ENCODE results near the gene C1orf35. TPM values are rescaled to one million over a fixed set of nuclear protein-coding genes. Genes with fewer than 3 reads are reported as not detected.
A peak's percentile ranks its signal among the peaks of the same experiment; 100 is the strongest.

C1orf35 gene
- total and polyA plus RNA-seq, 2 of the 8 experiments (the other 6 are each of a cell fraction or from before 2014, with no cell fraction given) = 18.6 to 19.9 TPM

DNA sequence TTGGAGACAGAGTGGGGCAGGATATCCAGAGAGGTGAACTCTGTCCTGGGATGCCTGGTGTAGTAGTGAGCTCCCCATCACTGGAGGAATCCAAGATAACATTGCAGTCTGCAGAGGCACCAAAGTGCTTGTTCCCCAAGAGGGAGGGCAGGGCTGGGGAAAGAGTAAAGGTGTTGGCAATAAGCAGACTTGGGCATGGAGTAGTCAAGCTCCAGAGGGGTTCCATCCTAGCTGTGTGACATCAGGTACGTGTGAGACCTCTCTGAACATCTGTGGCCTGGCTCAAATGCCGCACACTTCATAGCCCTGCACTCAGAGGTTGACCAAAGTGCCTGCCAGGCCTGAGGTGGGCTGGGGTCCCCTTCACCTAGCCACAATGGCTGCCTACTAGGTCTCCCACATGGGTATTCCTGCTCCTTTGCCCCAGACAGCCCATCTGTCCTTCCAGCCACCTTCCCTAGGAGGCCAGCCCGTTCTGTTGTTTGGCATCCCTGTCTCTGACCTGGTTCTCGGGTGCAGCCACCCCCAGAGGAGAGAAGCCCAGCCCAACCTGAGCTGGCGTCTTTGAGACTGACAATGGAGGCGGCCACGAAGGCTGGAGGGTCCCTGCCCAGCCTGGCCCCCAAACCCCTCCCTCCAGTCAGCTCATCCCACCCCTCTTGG, 23.4 kb downstream of the C1orf35 start:
- peaks cover 13 to 43% of the 10 kb centered on the region in 2 experiments for H4K20me1 ChIP-seq (replicated peaks in 1 of 2; ENCODE audit: control insufficient read depth in 1 of 2, insufficient read depth in 2 of 2, low read length in 2 of 2)
- no peak for FAIRE-seq
- no peak overlapping the region for H2AFZ ChIP-seq (ENCODE audit: low read length)

More for the DNA sequence above, 23.4 kb downstream of the C1orf35 start:
- Histone ChIP-seq H3K18ac (ENCODE audit: extremely low read depth, low read length) (no peak overlapping the region), H3K27me3 (replicated peaks in 1 of 4; ENCODE audit: control insufficient read depth in 3 of 4, extremely low read depth in 1 of 4, insufficient read depth in 3 of 4, low read length in 3 of 4) (peaks cover 6 to 39% (median 36%) of the 10 kb centered on the region in 4 experiments), H3K27ac (ENCODE audit: low read depth, low read length) (no peak overlapping the region), H4K8ac (ENCODE audit: extremely low read depth, insufficient read depth, low read length) (no peak overlapping the region), H2BK15ac (ENCODE audit: low read length) (no peak overlapping the region), H3K36me3 (ENCODE audit: control insufficient read depth in 2 of 4, insufficient read depth in 4 of 4, low read length in 3 of 4) (no peaks in the 10 kb centered on the region), H3K4me1 (replicated peaks in 1 of 4; ENCODE audit: control insufficient read depth in 3 of 4, insufficient read depth in 4 of 4, low read length in 3 of 4) (peaks cover 4 to 29% (median 6%) of the 10 kb centered on the region in 4 experiments), H3K23ac (ENCODE audit: insufficient read length) (no peak overlapping the region), H2BK5ac (ENCODE audit: low read depth, low read length) (no peak overlapping the region), H2AK5ac (ENCODE audit: low read depth, low read length) (no peak overlapping the region), H3K4ac (replicated peaks; ENCODE audit: insufficient read length, low read depth, low read length) (no peak overlapping the region), H3K4me2 (ENCODE audit: insufficient read depth in 1 of 2, low read depth in 2 of 2, low read length in 2 of 2) (no peak overlapping the region), H2BK120ac (replicated peaks; ENCODE audit: low read depth, low read length) (no peak overlapping the region), H2BK20ac (ENCODE audit: low read length) (no peak overlapping the region), H3K56ac (replicated peaks; ENCODE audit: insufficient read length, low read depth, low read length) (no peak overlapping the region), H3K9me3 (ENCODE audit: insufficient read depth in 2 of 2, low read depth in 1 of 2, low read length in 1 of 2) (no peaks in the 10 kb centered on the region), H2BK12ac (ENCODE audit: low read depth, low read length) (no peak overlapping the region), H3K4me3 (ENCODE audit: extremely low read depth in 1 of 4, insufficient read depth in 2 of 4, low read depth in 3 of 4, low read length in 4 of 4) (no peak overlapping the region), H3K79me2 (ENCODE audit: control insufficient read depth in 1 of 2, insufficient read depth in 2 of 2, low read length in 2 of 2) (peaks cover 19 to 20% of the 10 kb centered on the region in 2 experiments), H3K9ac (replicated peaks in 1 of 4; ENCODE audit: extremely low read depth in 1 of 4, low read depth in 3 of 4, low read length in 3 of 4) (no peak overlapping the region), H3K79me1 (ENCODE audit: low read depth, low read length) (peaks cover 9% of the 10 kb centered on the region; the same call in 1 of the 2 replicates), H3K23me2 (ENCODE audit: low read depth, low read length) (peaks cover 15% of the 10 kb centered on the region), H4K5ac (ENCODE audit: insufficient read length, low read depth, low read length) (no peak overlapping the region), H4K91ac (replicated peaks; ENCODE audit: insufficient read length, low read length) (no peak overlapping the region), H3K14ac (ENCODE audit: insufficient read length) (no peak overlapping the region)
- CTCF ChIA-PET (ENCODE audit: partially characterized antibody) = interaction anchor here (0.9 to 2.2 kb wide), 5 partner anchors 13 to 75 kb away, joined by 3 to 5 read pairs (median 3); no protein-coding TSS in a partner anchor
- TF ChIP-seq KDM1A (IDR thresholded peaks at IDR 0.05; ENCODE audit: borderline replicate concordance, low read length) = peak; percentile 79; the same call in 1 of the 2 replicates
- no peak for TF ChIP-seq GABPA (IDR thresholded peaks at IDR 0.05; ENCODE audit: borderline replicate concordance, insufficient read depth, low read length)
- POLR2A ChIA-PET (ENCODE audit: partially characterized antibody) = interaction anchor here (1.3 kb wide), 1 partner anchor 14 kb away, joined by 3 read pairs; no protein-coding TSS in a partner anchor
- DNase-seq (ENCODE audit: low read depth in 1 of 2, low spot score in 2 of 2) = no peak
- WGBS, 2 experiments (ENCODE audit: extremely low coverage in 1 of 2, insufficient coverage in 1 of 2, insufficient read length in 1 of 2, insufficient replicate concordance in 2 of 2, low coverage in 1 of 2, low lambda C conversion rate in 2 of 2, missing lambda C conversion rate in 1 of 2) = 89% methylated on average over 7 of the region's 7 CpGs; no CpG with 5 or more reads in 1 of the 2 experiments
